IPS-18c (cell line): ENCODE results near the gene DOCK6.

ENCODE experiments used
- H3K4me3 ChIP-seq: 2 replicates; pipeline ENCODE4 v1.7.0; 2013; ENCODE audit warnings: low read depth, mild to moderate bottlenecking, low read length, moderate library complexity; ENCODE audit not compliant: insufficient read depth
- H3K9me3 ChIP-seq: one replicate; pipeline ENCODE4 v1.6.1; 2013; ENCODE audit warnings: mild to moderate bottlenecking, low read length, moderate library complexity; ENCODE audit not compliant: control insufficient read depth, insufficient read depth

Gene DOCK6

DNA sequence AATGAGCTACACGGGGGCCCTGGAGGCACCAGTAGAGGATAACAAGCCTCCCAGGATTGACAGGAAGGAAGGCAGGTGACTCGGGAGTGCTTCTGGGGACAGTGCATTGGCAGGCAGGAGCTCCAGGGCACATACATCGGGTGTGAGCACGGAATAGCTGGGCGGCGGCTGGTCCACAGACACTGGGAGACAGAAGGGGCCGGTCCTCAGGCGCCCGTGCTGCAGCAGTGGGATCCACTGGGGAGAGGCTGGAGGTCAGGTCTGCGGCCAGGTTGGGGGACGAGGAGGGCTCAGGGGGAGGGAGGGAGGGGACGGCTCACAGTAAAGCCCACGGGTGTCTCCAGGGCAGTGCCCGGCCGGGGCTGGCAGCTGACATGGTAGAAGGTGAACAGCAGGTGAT, 25.0 kb downstream of the DOCK6 start:
- no peaks in the 10 kb centered on the region for H3K9me3 ChIP-seq
- H3K4me3 ChIP-seq, result no peak overlapping the region

DNA sequence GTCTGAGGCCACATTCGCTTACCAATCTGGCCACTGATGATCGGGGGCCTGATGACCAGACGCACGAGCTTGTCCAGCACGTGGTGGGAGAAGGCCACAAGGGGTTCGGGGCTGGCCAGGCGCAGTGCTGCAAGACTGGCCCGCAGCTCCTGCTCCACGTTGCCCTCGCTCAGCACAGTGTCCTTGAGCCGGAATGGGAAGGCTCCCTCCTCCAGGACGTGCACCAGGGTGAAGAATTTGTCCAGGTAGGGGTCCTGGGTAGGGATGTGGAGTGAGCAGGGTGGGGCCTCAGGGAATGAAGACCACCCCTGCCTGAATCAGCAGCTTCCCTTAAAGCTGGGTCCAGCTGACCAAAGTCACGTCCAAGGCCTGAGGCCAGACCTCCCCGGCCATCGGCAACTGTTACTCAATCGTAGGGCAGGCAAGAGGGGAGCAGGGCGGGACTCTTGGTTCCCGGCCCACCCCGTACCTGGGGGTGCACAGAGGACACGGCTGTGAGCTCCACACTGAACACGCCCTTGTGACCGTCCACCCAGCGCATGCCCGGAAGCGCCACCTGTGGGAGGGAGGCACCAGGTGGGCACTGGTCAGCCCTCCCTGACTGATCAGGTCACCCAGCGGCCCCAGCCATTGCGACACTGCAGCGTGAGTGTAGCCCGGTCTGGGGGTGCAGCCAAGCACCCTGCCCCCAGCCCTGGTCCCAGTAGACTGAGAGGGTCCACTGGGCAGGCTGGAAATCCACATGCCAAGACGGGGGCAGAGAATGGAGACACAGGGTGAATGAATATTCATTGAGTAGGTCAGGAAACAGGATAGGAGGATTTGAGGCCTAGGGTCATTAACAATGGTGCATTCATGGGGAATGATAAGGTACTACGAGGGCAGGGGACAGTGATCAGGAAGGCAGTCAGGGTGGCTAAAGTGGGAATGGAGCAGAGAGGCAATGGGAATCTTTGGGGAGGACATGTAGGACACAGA, 25.7 kb downstream of the DOCK6 start:
- H3K4me3 ChIP-seq, result no peak overlapping the region
- no peaks in the 10 kb centered on the region for H3K9me3 ChIP-seq

DNA sequence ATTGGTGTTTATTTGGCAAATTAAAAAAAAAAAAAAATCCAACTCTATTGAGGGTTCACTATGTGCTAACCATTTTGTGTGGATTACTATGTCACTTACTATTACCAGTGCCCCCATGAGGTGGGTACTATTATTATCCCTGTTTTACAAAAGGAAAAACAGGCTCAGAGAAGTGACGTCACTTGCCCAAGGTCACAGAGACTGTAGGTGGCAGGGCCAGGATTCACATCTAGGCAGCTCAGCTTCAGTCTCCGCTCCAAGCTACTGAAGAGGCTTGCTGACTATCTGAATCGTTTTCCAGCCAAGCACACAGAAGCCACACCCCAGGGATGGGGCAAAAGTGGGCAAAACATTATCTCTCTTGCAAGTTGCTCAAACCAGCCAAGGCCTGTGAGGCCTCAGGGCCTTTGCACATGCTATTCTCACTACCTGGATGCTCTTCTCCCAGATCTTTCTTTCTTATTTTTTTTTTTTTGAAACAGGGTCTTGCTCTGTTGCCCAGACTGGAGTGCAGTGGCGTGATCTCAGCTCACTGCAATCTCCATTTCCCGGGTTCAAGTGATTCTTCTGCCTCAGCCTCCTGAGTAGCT, 27.7 kb downstream of the DOCK6 start:
- no peak overlapping the region for H3K4me3 ChIP-seq
- no peaks in the 10 kb centered on the region for H3K9me3 ChIP-seq

DNA sequence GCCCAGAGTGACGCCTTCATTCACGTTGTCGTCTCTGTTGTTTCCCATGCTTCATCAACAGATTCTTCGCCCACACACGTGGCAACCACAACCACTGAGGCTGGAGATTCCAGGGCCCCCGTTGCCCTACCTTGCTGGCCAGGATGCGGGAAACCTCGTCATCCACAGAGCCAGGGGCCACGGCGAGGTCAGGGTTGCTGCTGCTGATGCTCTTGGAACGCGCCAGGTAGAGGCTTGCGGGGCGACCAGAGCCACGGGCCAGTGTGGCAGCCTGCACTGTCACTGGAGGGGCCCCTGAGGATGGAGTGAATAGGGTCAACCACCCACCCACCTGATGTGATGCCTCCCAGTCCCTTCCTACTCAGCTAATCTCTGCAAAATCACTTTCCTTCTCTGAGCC, 29.3 kb downstream of the DOCK6 start:
- no peak overlapping the region for H3K4me3 ChIP-seq

DNA sequence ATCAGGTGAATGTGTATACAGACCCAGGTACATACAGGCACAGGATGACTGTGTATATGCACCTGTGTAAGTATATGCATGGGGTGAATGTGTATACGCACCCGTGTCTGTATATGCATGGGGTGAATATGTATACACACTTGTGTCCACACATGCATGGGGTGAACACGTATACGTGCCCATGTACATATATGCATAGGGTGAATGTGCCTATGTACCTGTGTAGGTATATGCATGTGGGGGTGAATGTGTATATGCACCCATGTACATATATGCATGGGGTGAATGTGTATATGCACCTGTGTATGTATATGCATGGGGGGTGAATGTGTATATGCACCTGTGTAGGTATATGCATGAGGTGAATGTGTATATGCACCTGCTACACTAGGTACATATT, 29.8 kb downstream of the DOCK6 start:
- H3K9me3 ChIP-seq, result no peaks in the 10 kb centered on the region
- H3K4me3 ChIP-seq, result no peak overlapping the region

More for the DNA sequence above, 29.3 kb downstream of the DOCK6 start:
- H3K9me3 ChIP-seq, result no peaks in the 10 kb centered on the region

DNA sequence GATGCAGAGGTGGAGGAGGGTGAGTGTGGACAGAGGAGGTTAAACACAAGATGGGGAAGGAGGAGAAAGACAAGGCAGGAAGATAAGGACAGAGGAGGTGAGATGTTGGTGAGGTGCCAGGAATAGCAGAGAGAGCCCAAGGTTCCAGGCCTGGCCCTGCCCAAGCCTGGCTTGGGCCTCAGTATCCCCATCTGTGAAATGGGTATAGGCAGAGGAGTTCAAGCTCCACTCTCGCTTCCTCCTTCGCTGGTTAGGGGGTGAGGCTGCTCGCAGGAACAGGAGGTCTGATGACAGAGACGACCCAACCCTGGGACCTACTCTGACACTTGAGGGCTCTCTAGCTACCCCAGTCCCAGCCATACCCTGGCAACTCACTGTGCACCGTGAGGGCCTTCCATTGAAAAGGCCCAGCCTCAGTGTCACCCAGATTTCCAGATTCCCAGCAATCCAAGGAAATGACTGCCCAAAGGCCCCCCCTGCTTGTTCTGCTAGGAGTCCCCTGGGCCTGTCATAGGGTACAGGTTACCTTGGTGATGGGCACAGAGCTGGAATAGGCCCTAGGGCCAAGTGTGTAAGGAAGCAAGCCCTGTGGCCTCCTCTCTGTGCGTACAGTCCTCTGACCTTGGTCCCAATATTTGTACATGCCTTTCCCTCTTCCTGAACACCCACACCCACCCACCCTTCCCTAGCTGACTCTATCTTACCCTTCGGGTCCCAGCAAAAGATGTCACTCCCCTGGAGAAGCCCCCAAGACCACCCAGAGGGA, 31.5 kb downstream of the DOCK6 start:
- Histone ChIP-seq H3K9me3 (no peaks in the 10 kb centered on the region), H3K4me3 (no peak overlapping the region)

DNA sequence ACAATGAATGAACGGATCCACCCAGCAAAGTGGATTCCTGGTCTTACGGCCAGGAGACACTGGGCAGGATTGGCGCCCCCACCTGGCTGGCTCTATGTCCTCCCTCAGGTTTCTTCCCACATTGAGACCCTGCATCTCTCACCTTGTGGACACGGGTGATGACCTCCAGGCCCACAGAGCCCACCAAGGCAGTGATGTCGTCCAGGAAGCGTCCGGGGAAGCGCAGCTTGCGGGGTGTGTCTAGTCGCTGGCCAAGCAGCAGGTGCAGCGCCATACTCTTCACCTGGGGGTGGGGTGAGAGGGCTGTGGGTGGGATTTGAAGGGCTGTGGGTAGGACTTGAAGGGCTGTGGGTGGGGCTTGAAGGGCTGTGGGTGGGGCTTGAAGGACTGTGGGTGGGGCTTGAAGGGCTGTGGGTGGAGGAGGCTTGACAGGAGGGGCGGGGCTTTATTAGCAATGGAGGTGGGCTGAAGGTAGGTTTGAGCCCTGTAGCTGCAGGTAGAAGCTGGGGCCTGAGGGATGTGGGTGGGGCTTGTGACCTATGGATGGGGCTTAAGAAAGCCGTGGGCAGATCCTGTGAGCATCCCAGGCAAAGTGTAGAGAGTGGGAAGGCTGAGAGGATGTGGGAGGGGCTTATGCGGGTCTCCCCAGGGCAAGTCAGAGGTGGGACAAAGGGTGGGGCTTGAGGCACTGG, 35.0 kb downstream of the DOCK6 start:
- Histone ChIP-seq H3K4me3 (no peak overlapping the region), H3K9me3 (no peaks in the 10 kb centered on the region)

DNA sequence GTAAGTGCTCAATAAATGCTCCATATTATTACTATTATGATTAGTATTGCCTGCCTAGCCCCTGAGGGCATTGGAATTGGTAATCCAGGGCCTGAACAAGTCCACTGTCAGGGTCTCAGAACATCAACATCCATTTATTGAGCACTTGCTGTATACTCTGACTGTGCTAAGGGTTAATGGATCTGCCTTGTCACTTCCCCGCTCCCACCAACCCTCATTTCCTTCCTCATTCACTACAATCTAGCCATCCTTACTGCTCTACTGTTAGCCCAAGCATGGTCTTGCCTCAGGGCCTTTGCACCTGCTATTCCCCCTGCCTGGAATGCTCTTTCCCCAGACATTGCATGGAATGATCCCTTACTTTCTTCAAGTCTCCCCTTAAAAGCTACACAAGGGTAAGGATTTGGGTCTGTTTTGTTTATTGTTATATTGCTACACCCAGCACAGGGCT, 35.6 kb downstream of the DOCK6 start:
- no peaks in the 10 kb centered on the region for H3K9me3 ChIP-seq
- H3K4me3 ChIP-seq, result no peak overlapping the region

DNA sequence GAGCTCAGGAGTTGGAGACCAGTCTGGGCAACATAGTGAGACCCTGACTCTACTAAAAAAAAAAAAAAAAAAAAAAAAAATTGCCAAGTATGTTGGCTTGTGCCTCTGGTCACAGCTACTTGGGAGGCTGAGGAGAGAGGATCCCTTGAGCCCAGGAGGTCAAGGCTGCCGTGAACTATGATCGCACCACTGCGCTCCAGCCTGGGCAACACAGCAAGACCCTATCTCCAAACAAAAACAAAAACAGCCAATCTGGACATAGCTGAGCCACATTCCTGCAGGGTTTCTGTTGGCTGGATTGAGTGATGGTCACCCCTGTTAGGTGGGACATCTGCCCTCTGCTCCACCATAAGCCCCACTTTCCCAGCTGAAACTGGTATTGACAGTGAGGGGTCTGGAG, 36.5 kb downstream of the DOCK6 start:
- Histone ChIP-seq H3K4me3 (no peak overlapping the region), H3K9me3 (no peaks in the 10 kb centered on the region)

DNA sequence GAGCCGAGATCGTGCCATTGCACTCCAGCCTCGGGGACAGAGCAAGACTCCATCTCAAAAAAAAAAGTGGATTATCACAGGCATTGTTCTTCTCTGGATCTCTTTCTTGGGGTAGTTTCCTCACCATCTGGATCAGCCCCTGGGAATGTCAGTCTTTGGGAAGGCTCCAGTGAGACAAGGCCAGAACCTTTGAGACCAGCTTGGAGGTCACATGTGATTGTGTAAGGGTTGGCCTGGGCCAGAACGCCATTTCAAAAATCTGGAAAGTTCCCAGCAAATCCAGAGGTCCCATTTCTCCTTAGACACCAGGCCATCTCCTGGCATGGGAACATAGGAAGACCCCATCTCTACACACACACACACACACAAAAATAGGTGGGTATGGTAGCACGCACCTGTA, 37.2 kb downstream of the DOCK6 start:
- no peak overlapping the region for H3K4me3 ChIP-seq
- no peaks in the 10 kb centered on the region for H3K9me3 ChIP-seq

DNA sequence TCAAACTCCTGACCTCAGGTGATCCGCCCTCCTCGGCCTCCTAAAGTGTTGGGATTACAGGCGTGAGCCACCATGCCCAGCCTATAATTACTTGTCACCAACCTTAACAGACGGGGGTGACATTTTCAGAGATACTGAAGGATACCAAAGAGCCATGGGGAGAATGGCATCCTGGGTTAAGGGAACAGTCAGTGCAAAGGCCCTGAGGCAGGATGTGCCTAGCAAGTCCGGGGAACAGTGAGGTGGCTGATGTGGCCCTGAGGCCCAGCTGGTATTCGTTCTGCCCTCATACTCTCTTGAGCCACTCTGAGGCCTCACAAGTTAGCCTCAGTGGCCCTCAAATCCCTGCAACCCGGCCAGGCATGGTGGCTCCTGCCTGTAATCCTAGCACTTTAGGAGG, 37.9 kb downstream of the DOCK6 start:
- Histone ChIP-seq H3K9me3 (no peaks in the 10 kb centered on the region), H3K4me3 (no peak overlapping the region)

DNA sequence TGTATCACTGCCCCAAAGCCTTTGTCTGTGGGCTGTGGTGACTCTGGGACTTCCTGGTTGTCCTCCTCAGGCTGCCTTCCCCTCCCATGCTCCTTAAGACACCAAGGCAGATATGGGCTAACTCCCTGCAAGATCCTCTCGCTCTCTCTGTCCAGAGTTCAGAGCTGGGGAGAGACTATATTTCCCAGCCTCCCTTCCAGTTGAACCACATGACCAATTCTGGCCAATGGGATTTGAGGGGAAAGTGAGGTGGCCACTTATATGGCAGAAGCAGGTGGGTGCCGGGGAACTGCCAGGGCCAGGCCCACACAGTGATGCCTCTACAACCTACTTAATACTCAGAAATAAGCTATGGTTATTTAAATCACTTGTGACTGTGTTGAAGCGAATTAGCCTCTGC, 39.1 kb downstream of the DOCK6 start:
- H3K4me3 ChIP-seq, result no peak overlapping the region
- H3K9me3 ChIP-seq, result no peaks in the 10 kb centered on the region

DNA sequence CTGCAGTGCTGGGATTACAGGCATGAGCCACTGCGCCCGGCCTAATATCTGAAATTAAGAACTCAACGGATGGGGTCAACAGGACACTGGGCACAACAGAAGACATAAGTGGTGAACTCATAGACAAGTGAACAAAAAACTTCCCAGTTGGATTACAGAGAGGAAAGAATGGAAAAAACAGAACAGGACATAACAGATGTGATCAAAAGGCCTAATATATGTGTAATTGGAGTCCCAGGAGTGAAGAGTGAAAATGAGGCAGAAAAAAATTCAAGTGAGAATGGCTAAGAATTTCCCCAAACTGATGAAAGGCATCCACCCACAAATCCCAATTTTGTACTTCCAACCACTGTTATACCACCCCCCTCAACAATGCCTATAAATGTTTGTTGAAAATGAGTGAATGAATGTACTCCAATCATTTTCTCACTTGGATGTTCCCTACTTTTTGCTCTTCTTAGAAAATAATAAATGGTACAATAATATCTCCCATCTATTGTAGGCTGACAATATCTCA, 41.2 kb downstream of the DOCK6 start:
- H3K9me3 ChIP-seq, result no peaks in the 10 kb centered on the region
- H3K4me3 ChIP-seq, result no peak overlapping the region

DNA sequence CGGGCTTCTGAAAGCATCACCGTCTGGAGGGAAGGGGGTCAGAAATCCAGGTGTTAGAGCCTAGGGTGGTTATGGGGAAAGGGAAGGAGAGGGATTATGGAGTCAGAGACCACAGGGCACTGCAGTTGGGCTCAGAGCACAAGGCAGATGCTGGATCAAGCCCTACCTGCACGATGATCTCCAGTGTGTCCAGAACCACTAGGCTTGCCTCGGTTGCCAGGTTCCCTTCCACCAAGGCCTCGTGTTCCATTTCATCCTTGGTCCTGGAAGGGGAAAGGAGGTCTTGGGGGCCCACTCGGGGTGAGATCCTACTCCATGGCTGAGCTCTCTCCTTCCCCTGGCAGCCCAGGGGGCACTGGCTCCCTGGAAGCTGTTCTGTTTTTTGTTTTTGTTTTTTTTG, 47.9 kb downstream of the DOCK6 start:
- no peak overlapping the region for H3K4me3 ChIP-seq
- no peaks in the 10 kb centered on the region for H3K9me3 ChIP-seq

DNA sequence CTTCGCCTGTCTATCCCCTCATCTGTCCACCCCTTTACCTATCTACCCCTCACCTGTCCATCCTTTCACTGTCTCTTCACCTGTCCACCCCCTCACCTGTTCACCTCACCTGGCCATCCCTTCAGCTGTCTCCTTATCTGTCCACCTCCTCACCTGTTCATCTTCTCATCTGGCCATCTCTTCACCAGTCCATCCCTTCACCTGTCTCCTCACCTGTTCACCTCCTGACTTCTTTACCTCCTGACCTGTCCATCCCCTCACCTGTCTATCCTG, 51.7 kb downstream of the DOCK6 start:
- no peaks in the 10 kb centered on the region for H3K9me3 ChIP-seq

DNA sequence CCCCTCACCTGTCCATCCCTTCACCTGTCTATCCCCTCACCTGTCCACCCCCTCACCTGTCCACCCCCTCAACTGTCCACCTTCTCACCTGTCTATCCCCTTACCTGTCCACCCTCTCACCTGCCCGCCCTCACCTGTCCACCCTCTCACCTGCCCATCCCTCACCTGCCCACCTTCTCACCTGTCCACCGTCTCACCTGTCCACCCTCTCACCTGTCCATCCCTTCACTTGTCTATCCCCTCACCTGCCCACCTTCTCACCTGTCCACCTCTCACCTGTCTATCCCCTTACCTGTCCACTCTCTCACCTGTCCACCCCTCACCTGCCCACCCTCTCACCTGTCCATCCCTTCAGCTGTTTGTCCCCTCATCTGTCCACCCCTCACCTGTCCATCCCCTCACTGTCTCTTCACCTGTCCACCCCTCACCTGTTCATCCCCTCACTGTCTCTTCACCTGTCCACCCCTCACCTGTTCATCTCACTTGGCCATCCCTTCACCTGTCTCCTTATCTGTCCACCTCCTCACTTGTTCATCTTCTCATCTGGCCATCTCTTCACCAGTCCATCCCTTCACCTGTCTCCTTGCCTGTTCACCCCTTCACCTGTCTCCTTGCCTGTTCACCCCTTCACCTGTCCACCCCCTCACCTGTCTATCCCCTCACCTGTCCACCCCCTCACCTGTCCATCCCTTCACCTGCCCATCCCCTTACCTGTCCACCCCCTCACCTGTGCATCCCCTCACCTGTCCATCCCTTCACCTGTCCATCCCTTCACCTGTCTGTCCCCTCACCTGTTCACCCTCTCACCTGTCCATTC, 52.3 kb downstream of the DOCK6 start:
- no peak overlapping the region for H3K4me3 ChIP-seq
- no peaks in the 10 kb centered on the region for H3K9me3 ChIP-seq

More for the DNA sequence above, 51.7 kb downstream of the DOCK6 start:
- H3K4me3 ChIP-seq, result no peak overlapping the region
